ENCODE results near the gene NR5A2. TPM values are rescaled to one million over a fixed set of nuclear protein-coding genes. Genes with fewer than 3 reads are reported as not detected.

Gene NR5A2
- polyA plus RNA-seq, 1 donor (not counting 4 experiments of a cell fraction or from before 2014, with no cell fraction given) = 0.05 TPM

GRCh38 chr1:200035397-200035955 is 8.0 kb downstream of the NR5A2 start:
- peak overlapping the region in 1 of 3 experiments; percentile 58 for H3K4me3 ChIP-seq (ENCODE audit: control insufficient read depth in 2 of 3, extremely low read depth in 1 of 3, insufficient read depth in 2 of 3, low read depth in 1 of 3, low read length in 3 of 3)
- peak overlapping the region; percentile 65 for H3K4me2 ChIP-seq (ENCODE audit: control insufficient read depth, extremely low read depth, insufficient read depth, low read depth, low read length)
- no peaks in the 10 kb centered on the region for H3K9me1 ChIP-seq (ENCODE audit: control insufficient read depth, extremely low read depth, insufficient read depth, low read length)
- dilution Hi-C loops (cut with MboI; ENCODE audit: extremely low pct_ligation_motif_present, low sequenced_read_pairs) = no loop called here
- peaks cover 7% of the 10 kb centered on the region for H4K20me1 ChIP-seq (ENCODE audit: control insufficient read depth, extremely low read depth, insufficient read depth, low read length)
- no peaks in the 10 kb centered on the region for H3K79me2 ChIP-seq (ENCODE audit: control insufficient read depth, insufficient read depth, low read length)
- H3K27me3 ChIP-seq (ENCODE audit: control insufficient read depth, extremely low read depth, insufficient read depth, low read length) = peaks cover 89% of the 10 kb centered on the region
- FAIRE-seq (no peak), DNase-seq (ENCODE audit: low read depth, low spot score) (no peak)
- no peak overlapping the region for H3K9ac ChIP-seq (ENCODE audit: control insufficient read depth, extremely low read depth, insufficient read depth, low read length)
- H3K36me3 ChIP-seq (ENCODE audit: control insufficient read depth in 2 of 2, extremely low read depth in 1 of 2, insufficient read depth in 2 of 2, low read length in 2 of 2) = no peaks in the 10 kb centered on the region
- no peak for TF ChIP-seq CTCF (optimal IDR thresholded peaks at IDR 0.05 in 1 of 3, IDR thresholded peaks at IDR 0.05 in 1 of 3, conservative IDR thresholded peaks at IDR 0.05 in 1 of 3; ENCODE audit: extremely low read depth in 1 of 3, insufficient read depth in 2 of 3, low read length in 3 of 3)
- TF ChIP-seq EZH2 (IDR thresholded peaks at IDR 0.05; ENCODE audit: low read length) = peak; percentile 77
- H3K4me1 ChIP-seq (ENCODE audit: control insufficient read depth, extremely low read depth, insufficient read depth, low read length) = peaks cover 15% of the 10 kb centered on the region
- H3K9me3 ChIP-seq (ENCODE audit: control insufficient read depth, low read depth, low read length) = no peaks in the 10 kb centered on the region
- H3K27ac ChIP-seq (ENCODE audit: control insufficient read depth, insufficient read depth, low read length) = no peak overlapping the region
- H2AFZ ChIP-seq (ENCODE audit: control insufficient read depth, low read length) = no peak overlapping the region

GRCh38 chr1:200035956-200036618 is 8.6 kb downstream of the NR5A2 start:
- Histone ChIP-seq H3K9me1 (ENCODE audit: control insufficient read depth, extremely low read depth, insufficient read depth, low read length) (no peaks in the 10 kb centered on the region), H3K4me1 (ENCODE audit: control insufficient read depth, extremely low read depth, insufficient read depth, low read length) (peaks cover 15% of the 10 kb centered on the region), H3K79me2 (ENCODE audit: control insufficient read depth, insufficient read depth, low read length) (no peaks in the 10 kb centered on the region), H3K9ac (ENCODE audit: control insufficient read depth, extremely low read depth, insufficient read depth, low read length) (no peak overlapping the region), H3K27me3 (ENCODE audit: control insufficient read depth, extremely low read depth, insufficient read depth, low read length) (peaks cover 91% of the 10 kb centered on the region), H4K20me1 (ENCODE audit: control insufficient read depth, extremely low read depth, insufficient read depth, low read length) (peaks cover 8% of the 10 kb centered on the region), H3K36me3 (ENCODE audit: control insufficient read depth in 2 of 2, extremely low read depth in 1 of 2, insufficient read depth in 2 of 2, low read length in 2 of 2) (no peaks in the 10 kb centered on the region), H3K4me3 (ENCODE audit: control insufficient read depth in 2 of 3, extremely low read depth in 1 of 3, insufficient read depth in 2 of 3, low read depth in 1 of 3, low read length in 3 of 3) (peak overlapping the region in 1 of 3 experiments; percentile 58), H3K4me2 (ENCODE audit: control insufficient read depth, extremely low read depth, insufficient read depth, low read depth, low read length) (peak overlapping the region; percentile 11), H3K27ac (ENCODE audit: control insufficient read depth, insufficient read depth, low read length) (no peak overlapping the region), H2AFZ (ENCODE audit: control insufficient read depth, low read length) (no peak overlapping the region), H3K9me3 (ENCODE audit: control insufficient read depth, low read depth, low read length) (no peaks in the 10 kb centered on the region)
- FAIRE-seq (no peak), DNase-seq (ENCODE audit: low read depth, low spot score) (no peak)
- peak; percentile 95 for TF ChIP-seq EZH2 (IDR thresholded peaks at IDR 0.05; ENCODE audit: low read length)
- TF ChIP-seq CTCF (optimal IDR thresholded peaks at IDR 0.05 in 1 of 3, IDR thresholded peaks at IDR 0.05 in 1 of 3, conservative IDR thresholded peaks at IDR 0.05 in 1 of 3; ENCODE audit: extremely low read depth in 1 of 3, insufficient read depth in 2 of 3, low read length in 3 of 3) = no peak
- dilution Hi-C loops (cut with MboI; ENCODE audit: extremely low pct_ligation_motif_present, low sequenced_read_pairs) = no loop called here

All from keratinocyte (primary cell).